22Rv1 (cell line): Measurements from ENCODE around the gene LRRC59.
"Not testable (repeated sequence)": the region's sequence is repeated elsewhere in the genome, so short reads cannot be mapped to it uniquely, and the experiment has no call there.

Experiments
- ZFX ChIP-seq: fragments of 450-650 bp; IDR thresholded peaks from 2 replicates; pipeline ENCODE4 v1.6.1; 2017; ENCODE audit warnings: antibody characterized with exemption, borderline replicate concordance
- TF ChIP-seq, protein P1 (sequence below): fragments of 450-650 bp; IDR thresholded peaks from 2 replicates; pipeline ENCODE4 v1.5.1; 2017; ENCODE audit warnings: mild to moderate bottlenecking

DNA sequence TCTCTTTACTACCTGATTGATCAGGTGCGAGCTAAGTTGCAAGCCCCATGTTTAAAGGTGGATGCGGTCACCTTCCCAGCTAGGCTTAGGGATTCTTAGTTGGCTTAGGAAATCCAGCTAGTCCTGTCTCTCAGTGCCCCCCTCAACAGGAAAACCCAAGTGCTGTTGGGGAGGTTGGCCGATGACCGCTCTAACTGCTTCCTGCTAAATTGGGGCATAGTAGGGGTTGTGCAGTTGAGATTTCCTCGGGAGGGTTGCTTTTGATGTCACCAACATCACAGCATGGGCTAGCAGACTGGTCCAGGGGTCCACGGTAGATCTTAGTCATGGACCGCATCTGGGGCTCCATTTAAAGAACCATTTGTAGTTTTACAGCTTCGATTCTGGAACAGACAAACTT is 2.3 kb upstream of the LRRC59 start:
- TF ChIP-seq, protein P1, sequence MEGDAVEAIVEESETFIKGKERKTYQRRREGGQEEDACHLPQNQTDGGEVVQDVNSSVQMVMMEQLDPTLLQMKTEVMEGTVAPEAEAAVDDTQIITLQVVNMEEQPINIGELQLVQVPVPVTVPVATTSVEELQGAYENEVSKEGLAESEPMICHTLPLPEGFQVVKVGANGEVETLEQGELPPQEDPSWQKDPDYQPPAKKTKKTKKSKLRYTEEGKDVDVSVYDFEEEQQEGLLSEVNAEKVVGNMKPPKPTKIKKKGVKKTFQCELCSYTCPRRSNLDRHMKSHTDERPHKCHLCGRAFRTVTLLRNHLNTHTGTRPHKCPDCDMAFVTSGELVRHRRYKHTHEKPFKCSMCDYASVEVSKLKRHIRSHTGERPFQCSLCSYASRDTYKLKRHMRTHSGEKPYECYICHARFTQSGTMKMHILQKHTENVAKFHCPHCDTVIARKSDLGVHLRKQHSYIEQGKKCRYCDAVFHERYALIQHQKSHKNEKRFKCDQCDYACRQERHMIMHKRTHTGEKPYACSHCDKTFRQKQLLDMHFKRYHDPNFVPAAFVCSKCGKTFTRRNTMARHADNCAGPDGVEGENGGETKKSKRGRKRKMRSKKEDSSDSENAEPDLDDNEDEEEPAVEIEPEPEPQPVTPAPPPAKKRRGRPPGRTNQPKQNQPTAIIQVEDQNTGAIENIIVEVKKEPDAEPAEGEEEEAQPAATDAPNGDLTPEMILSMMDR, result not testable (repeated sequence)
- not testable (repeated sequence) for TF ChIP-seq ZFX
